ENCODE measurements around the gene SLC35F3. TPM values are rescaled to one million over a fixed set of nuclear protein-coding genes. Genes with fewer than 3 reads are reported as not detected.

The SLC35F3 gene
- total and polyA plus RNA-seq, 12 donors = 0.12 to 3.2 (median 0.46) TPM

- WGBS, 4 donors = 93 to 97% (median 93%) methylated on average over 2 of the region's 2 CpGs
- H3K27ac ChIP-seq = no peak overlapping the region
- DNase-seq = no peak
- no peak overlapping the region for H3K4me3 ChIP-seq
- peaks cover 0 to 10% (median 0%) of the 10 kb centered on the region in 3 donors for H3K9me3 ChIP-seq (replicated peaks in 1 of 3)
- H3K27me3 ChIP-seq = no peaks in the 10 kb centered on the region
- H3K36me3 ChIP-seq (replicated peaks in 1 of 2) = no peaks in the 10 kb centered on the region
- H3K4me1 ChIP-seq (replicated peaks in 1 of 2) = peaks cover 1 to 6% of the 10 kb centered on the region in 2 donors
- no peak for TF ChIP-seq CTCF (IDR thresholded peaks at IDR 0.05)
- no peak for TF ChIP-seq POLR2A (IDR thresholded peaks at IDR 0.05)
- intact Hi-C loops (cut with DNase I) = no loop called here
Measured at GRCh38 chr1:233864578-233864977, 39.9 kb upstream of the SLC35F3 start.

GRCh38 chr1:233865216-233865615 is 39.3 kb upstream of the SLC35F3 start:
- Histone ChIP-seq H3K4me1 (replicated peaks in 1 of 2) (peaks cover 8 to 11% of the 10 kb centered on the region in 2 donors), H3K27me3 (no peaks in the 10 kb centered on the region), H3K27ac (no peak overlapping the region), H3K9me3 (replicated peaks in 1 of 3) (peaks cover 0 to 10% (median 0%) of the 10 kb centered on the region in 3 donors), H3K36me3 (replicated peaks in 1 of 2) (no peaks in the 10 kb centered on the region), H3K4me3 (no peak overlapping the region)
- DNase-seq = no peak
- TF ChIP-seq CTCF (IDR thresholded peaks at IDR 0.05) (no peak), POLR2A (IDR thresholded peaks at IDR 0.05) (no peak)
- WGBS, 4 donors = 69 to 100% (median 89%) methylated on average over 2 of the region's 2 CpGs
- intact Hi-C loops (cut with DNase I) = no loop called here

- intact Hi-C loops (cut with DNase I) = no loop called here
- WGBS, 4 donors = 79 to 100% (median 96%) methylated on average over 1 of the region's 1 CpG
- H3K9me3 ChIP-seq (replicated peaks in 1 of 3) = peaks cover 0 to 10% (median 0%) of the 10 kb centered on the region in 3 donors
- peaks cover 8 to 11% of the 10 kb centered on the region in 2 donors for H3K4me1 ChIP-seq (replicated peaks in 1 of 2)
- H3K27ac ChIP-seq = no peak overlapping the region
- DNase-seq = no peak
- H3K36me3 ChIP-seq (replicated peaks in 1 of 2) = no peaks in the 10 kb centered on the region
- H3K27me3 ChIP-seq = no peaks in the 10 kb centered on the region
- no peak for TF ChIP-seq CTCF (IDR thresholded peaks at IDR 0.05)
- TF ChIP-seq POLR2A (IDR thresholded peaks at IDR 0.05) = no peak
- no peak overlapping the region for H3K4me3 ChIP-seq
Measured at GRCh38 chr1:233865902-233866301, 38.6 kb upstream of the SLC35F3 start.

GRCh38 chr1:233867028-233867427 is 37.4 kb upstream of the SLC35F3 start:
- Histone ChIP-seq H3K36me3 (replicated peaks in 1 of 2) (no peaks in the 10 kb centered on the region), H3K4me1 (replicated peaks in 1 of 2) (peaks cover 8 to 11% of the 10 kb centered on the region in 2 donors), H3K27ac (no peak overlapping the region), H3K9me3 (replicated peaks in 1 of 3) (peaks cover 0 to 10% (median 0%) of the 10 kb centered on the region in 3 donors), H3K27me3 (no peaks in the 10 kb centered on the region), H3K4me3 (no peak overlapping the region)
- intact Hi-C loops (cut with DNase I) = no loop called here
- no peak for DNase-seq
- no peak for TF ChIP-seq POLR2A (IDR thresholded peaks at IDR 0.05)
- no peak for TF ChIP-seq CTCF (IDR thresholded peaks at IDR 0.05)
- 67 to 78% (median 69%) methylated on average over 2 of the region's 2 CpGs for WGBS, 4 donors

Data from adrenal gland (tissue), 12 donors.